Activated CD4-positive, CD25-positive, alpha-beta regulatory T cell (primary cell): Measurements from ENCODE around the gene PCBP3.

Experiments
- DNase-seq, 4 experiments: peaks; one replicate each; lab custom pipeline; 2025; lab: John Stamatoyannopoulos, UW

Gene PCBP3

GRCh38 chr21:45753445-45753844 lies 109.9 kb downstream of the PCBP3 start:
- DNase-seq = no peak

- DNase-seq = no peak
Observed at GRCh38 chr21:45756029-45756428, 112.5 kb downstream of the PCBP3 start.

- no peak for DNase-seq
Observed at GRCh38 chr21:45756669-45757068, 113.1 kb downstream of the PCBP3 start.

GRCh38 chr21:45761704-45762103 lies 118.2 kb downstream of the PCBP3 start:
- no peak for DNase-seq

DNA sequence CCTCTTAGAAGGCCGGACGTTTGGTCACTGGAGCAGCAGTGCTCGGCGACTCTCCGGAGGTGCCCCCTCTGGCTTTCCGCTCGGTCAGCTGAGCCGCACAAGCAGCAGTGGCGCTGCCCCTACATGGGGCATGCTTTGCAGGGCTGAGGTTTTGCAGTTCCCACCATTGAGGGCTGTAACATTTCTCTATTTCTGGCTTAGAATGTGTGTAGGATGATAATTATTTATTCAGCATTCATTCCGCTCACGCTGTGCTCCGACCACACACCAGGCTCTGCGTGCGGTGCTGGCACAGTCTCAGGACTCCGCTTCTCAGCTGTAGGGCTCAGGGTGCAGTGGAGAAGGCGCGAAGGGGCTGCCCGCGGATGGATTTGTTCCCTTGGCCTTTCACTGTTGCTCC lies 119.5 kb downstream of the PCBP3 start:
- DNase-seq = no peak

GRCh38 chr21:45763506-45763905 lies 120.0 kb downstream of the PCBP3 start:
- DNase-seq = no peak

GRCh38 chr21:45764792-45765191 lies 121.3 kb downstream of the PCBP3 start:
- no peak for DNase-seq

GRCh38 chr21:45765375-45765774 lies 121.8 kb downstream of the PCBP3 start:
- DNase-seq = no peak

DNA sequence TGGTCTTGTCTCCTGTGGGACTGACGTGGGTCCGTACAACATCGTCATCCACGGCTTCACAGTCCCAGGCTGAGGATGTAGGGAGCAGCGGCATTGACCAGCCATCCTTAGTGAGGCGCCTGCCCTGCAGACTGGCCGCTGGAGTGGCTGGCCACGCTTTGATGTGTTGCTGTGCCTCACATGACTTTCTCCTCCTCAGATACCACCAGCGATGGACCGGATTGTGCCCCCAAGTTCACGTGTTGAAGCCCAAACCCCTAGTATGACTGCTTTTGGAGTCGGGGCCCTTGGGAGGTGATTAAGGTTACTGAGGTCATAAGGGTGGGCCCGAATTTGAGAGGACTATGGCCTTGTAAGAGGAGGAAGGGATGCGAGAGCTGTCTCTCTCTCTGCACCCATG lies 122.5 kb downstream of the PCBP3 start:
- no peak for DNase-seq

DNA sequence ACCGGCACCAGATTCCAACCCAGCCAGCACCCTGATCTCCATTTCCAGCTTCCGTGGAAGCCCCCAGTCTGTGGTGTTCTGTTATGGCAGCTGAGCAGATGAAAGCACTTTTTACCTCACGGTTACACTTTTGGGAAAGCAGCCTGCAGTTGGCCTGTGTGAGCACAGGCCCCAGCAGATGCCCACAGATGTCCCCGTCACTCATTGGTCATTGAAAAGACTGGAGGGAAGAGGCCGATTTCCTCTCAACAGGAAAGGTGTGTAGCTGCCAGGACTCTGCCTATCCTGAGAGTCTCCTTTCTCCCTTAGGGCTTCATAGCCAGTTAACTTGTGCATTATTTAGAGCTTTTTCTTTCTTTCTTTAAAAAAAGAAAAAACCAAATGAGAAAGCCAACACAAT lies 123.0 kb downstream of the PCBP3 start:
- DNase-seq = no peak

DNA sequence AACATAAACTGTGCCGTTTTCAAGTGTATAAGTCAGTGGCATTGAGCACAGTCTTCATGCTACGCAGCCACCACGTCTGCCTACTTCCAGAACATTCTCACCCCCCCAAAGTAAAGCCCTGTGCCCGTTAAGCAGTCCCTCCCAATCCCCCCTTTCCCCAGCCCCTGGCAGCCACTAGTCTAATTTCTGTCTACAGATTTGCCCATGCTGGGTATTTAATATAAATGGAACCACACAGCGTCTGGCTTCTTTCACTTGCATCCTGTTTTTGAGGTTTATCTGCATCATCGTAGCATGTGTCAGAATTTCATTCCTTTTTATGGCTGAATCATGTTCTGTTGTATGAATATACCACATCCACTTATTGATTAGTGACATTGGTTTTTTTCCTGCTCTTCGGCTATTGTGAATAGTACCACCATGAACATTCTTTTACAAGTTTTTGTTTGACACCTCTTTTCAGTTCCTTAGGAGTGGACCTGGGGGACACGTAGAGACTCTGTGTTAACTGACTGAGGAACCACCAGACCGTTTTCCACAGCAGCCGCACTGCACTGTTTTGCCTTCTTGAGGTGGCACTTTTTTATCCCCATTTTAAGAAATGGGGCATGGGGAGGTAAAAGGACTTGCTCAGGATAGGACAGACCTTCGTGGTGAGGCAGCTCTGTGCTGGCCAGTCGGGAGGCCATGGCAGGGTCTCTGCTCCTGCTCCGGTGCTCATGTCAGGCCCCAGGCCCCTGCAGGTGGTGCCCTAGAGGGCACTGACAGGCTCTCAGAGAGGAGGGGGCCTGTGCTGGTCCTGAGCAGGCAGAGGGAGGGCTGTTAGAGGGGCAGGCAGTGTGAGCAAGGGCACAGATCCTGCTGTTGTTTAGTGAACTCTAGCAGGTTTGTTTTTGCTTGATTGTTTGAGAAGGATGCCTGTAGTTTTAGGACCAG lies 123.8 kb downstream of the PCBP3 start:
- DNase-seq = no peak

GRCh38 chr21:45768011-45768739 lies 124.7 kb downstream of the PCBP3 start:
- no peak for DNase-seq

DNA sequence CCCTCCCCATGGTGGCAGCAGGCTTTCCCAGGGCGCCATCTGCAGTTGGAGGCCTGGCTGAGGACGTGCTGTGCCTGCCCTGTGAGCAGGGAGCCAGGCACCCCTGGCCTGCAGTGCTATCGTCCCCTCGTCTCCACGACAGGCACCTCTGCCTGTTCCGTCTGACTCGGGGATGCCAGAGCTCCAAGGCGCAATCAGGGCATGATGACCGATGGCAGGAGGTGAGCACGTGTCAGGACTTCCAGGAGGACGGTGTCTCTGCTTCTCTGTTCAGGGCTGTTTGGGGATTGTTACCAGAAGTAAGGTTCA lies 125.2 kb downstream of the PCBP3 start:
- no peak for DNase-seq

GRCh38 chr21:45769294-45769693 lies 125.8 kb downstream of the PCBP3 start:
- DNase-seq = no peak

DNA sequence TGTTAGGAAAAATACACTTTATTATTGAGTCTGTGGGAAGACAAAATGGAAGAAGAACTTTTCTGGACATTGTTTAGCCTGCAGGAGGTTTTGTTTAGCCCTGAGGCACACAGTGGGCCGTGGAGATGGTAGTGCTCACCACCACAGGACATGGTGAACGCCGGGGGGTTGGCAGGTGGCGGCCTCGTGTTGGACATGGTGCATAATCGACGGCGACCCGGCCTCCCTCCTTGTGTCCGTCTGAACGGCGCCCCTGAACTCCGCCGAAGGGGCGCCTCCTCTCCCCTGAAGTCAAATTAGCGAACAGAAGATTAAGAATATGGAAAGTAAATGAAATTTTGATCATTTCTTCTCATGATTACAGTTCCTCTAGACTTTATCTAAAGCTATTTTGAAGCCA lies 126.4 kb downstream of the PCBP3 start:
- DNase-seq = no peak

GRCh38 chr21:45772180-45772579 lies 128.7 kb downstream of the PCBP3 start:
- DNase-seq = no peak

GRCh38 chr21:45774291-45774690 lies 130.8 kb downstream of the PCBP3 start:
- no peak for DNase-seq

- DNase-seq = no peak
Observed at GRCh38 chr21:45776971-45777370, 133.4 kb downstream of the PCBP3 start.

- DNase-seq = no peak
Observed at GRCh38 chr21:45778686-45779085, 135.2 kb downstream of the PCBP3 start.

GRCh38 chr21:45779226-45779625 lies 135.7 kb downstream of the PCBP3 start:
- no peak for DNase-seq

DNA sequence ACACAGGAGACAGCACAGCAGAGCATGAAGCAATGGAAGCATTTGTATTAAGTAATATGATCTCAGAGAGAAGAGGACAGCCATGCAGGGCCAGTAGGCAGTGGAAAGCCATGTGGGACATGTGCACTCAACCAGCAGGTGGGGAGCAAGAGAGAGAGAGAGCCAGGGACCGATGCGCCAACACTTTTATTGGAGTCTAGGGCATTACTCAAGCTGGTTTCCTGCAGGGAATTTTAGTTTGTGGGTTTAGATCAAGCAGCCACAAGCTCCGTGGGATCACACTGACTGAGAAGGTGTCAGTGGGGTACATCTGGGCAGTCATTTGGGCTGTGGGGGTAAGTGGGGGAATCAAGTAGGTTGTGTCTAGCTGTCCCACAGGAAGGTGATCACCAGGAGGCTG lies 137.1 kb downstream of the PCBP3 start:
- no peak for DNase-seq

DNA sequence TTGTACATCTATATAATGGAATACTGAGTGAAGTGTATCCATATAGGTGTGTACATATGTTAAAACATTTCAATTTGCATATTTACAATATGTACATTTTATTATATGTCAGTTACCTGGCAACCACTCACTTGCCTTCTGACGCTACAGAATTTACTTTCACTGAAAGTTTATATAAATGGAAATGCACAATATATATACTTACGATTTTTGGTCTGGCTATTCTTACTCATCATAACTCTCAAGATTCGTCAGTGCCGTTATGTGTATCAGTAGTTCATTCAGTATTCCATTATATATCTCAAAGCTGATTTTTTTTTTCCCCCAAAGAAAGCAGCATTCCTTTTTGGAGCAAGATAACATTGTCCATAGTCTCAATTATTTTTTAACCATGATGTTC lies 138.2 kb downstream of the PCBP3 start:
- no peak for DNase-seq

- no peak for DNase-seq
Observed at GRCh38 chr21:45786660-45787059, 143.1 kb downstream of the PCBP3 start.

- no peak for DNase-seq
Observed at GRCh38 chr21:45787371-45787770, 143.8 kb downstream of the PCBP3 start.
